Transverse colon (tissue), 4 donors: ENCODE data around the gene PPP1R37.

Source experiments
- CTCF ChIP-seq, 5 experiments: fragments of 200-600 bp in 3 of 5; fragments of 450-650 bp in 2 of 5; sonication (generic) in 3 of 5; IDR thresholded peaks; 1 replicate in 2 of 5; 2 replicates in 3 of 5; pipeline ENCODE4 v1.5.1; 2016 to 2017; ENCODE audit warnings: antibody characterized with exemption in 5 of 5, inconsistent platforms in 3 of 5, mild to moderate bottlenecking in 2 of 5, moderate library complexity in 1 of 5
- EP300 ChIP-seq: sonication (generic); formaldehyde crosslinking; IDR thresholded peaks from one replicate; pipeline ENCODE4 v1.6.1; 2017; ENCODE audit warnings: antibody characterized with exemption, low read depth
- POLR2A ChIP-seq: fragments of 450-650 bp; IDR thresholded peaks from one replicate; pipeline ENCODE4 v1.6.1; 2016; ENCODE audit warnings: antibody characterized with exemption, mild to moderate bottlenecking, moderate library complexity
- POLR2AphosphoS5 ChIP-seq, 3 donors: sonication (generic); formaldehyde crosslinking; IDR thresholded peaks; one replicate each; pipeline ENCODE4 v1.6.1; 2016; ENCODE audit warnings: antibody characterized with exemption in 3 of 3

- no peak for TF ChIP-seq CTCF (IDR thresholded peaks at IDR 0.05)
- TF ChIP-seq EP300: no peak
- TF ChIP-seq POLR2A: no peak
- TF ChIP-seq POLR2AphosphoS5 (IDR thresholded peaks at IDR 0.05): no peak
These were observed 26.6 kb downstream of the PPP1R37 start for GRCh38 chr19:45119582-45119981.
